OCI-LY1 (cell line): Measurements from ENCODE around the gene MARK3.

Source experiments
- EZH2 ChIP-seq: fragments of 200-600 bp; sonication (generic), shearing (Covaris generic); IDR thresholded peaks from 2 replicates; pipeline ENCODE4 v1.8.0; 2017; ENCODE audit warnings: borderline replicate concordance, mixed run types, mild to moderate bottlenecking, antibody characterized with exemption, low read length, moderate library complexity, mixed read lengths
- TF ChIP-seq, protein P1 (sequence below): fragments of 200-600 bp; sonication (generic), shearing (Covaris generic); IDR thresholded peaks from 2 replicates; pipeline ENCODE4 v1.5.1; 2017; ENCODE audit warnings: mild to moderate bottlenecking, antibody characterized with exemption, low read length, moderate library complexity, mixed read lengths

DNA sequence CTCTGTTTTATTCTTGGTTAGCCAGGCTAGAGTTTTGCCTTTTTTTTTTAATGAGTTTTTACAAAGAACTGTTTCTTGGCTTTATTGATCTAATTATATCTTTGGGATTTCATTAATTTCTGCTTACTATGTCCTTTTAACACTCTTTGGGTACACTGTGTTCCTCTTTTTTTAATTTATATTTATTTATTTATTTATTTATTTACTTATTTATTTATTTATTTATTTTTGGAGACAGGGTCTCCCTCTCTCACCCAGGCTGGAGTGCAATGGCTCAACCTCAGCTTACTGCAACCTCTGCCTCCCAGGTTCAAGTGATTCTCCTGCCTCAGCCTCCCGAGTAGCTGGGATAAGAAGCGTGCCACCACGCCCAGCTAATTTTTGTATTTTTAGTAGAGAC is 15.1 kb upstream of the MARK3 start:
- TF ChIP-seq, protein P1, sequence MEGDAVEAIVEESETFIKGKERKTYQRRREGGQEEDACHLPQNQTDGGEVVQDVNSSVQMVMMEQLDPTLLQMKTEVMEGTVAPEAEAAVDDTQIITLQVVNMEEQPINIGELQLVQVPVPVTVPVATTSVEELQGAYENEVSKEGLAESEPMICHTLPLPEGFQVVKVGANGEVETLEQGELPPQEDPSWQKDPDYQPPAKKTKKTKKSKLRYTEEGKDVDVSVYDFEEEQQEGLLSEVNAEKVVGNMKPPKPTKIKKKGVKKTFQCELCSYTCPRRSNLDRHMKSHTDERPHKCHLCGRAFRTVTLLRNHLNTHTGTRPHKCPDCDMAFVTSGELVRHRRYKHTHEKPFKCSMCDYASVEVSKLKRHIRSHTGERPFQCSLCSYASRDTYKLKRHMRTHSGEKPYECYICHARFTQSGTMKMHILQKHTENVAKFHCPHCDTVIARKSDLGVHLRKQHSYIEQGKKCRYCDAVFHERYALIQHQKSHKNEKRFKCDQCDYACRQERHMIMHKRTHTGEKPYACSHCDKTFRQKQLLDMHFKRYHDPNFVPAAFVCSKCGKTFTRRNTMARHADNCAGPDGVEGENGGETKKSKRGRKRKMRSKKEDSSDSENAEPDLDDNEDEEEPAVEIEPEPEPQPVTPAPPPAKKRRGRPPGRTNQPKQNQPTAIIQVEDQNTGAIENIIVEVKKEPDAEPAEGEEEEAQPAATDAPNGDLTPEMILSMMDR = no peak
- TF ChIP-seq EZH2 = no peak
